Measurements from ENCODE around the gene PAAF1.

PAAF1 gene

GRCh38 chr11:73907191-73907590 is 30.4 kb downstream of the PAAF1 start:
- Histone ChIP-seq H3K18ac (ENCODE audit: low read length) (no peak overlapping the region), H3K36me3 (replicated peaks in 1 of 2; ENCODE audit: control insufficient read depth in 2 of 2, insufficient read depth in 2 of 2, low read length in 2 of 2) (peaks cover 10 to 75% of the 10 kb centered on the region in 2 donors), H3K4ac (ENCODE audit: low read length) (peak overlapping the region; percentile 7), H3K9ac (ENCODE audit: low read depth, low read length, poor library complexity) (no peak overlapping the region), H4K8ac (ENCODE audit: low read depth, low read length) (no peak overlapping the region), H2BK5ac (ENCODE audit: low read length) (no peak overlapping the region), H2BK12ac (ENCODE audit: low read length) (no peak overlapping the region), H3K4me1 (ENCODE audit: control insufficient read depth in 2 of 2, insufficient read depth in 1 of 2, low read depth in 1 of 2, low read length in 2 of 2) (no peaks in the 10 kb centered on the region), H3K9me3 (replicated peaks in 1 of 2; ENCODE audit: control insufficient read depth in 2 of 2, insufficient read depth in 1 of 2, low read depth in 1 of 2, low read length in 2 of 2) (peaks cover 0 to 2% of the 10 kb centered on the region in 2 donors), H3K4me2 (ENCODE audit: insufficient read depth, low read length, poor library complexity, severe bottlenecking) (no peak overlapping the region), H4K91ac (ENCODE audit: low read depth, low read length, poor library complexity) (no peak overlapping the region), H2BK15ac (ENCODE audit: low read length) (no peak overlapping the region), H2AFZ (ENCODE audit: low read length) (no peak overlapping the region), H2AK5ac (ENCODE audit: low read depth, low read length) (no peak overlapping the region), H3K79me1 (ENCODE audit: low read depth, low read length) (no peaks in the 10 kb centered on the region), H3K23ac (ENCODE audit: low read depth, low read length, poor library complexity) (peak overlapping the region; percentile 2), H3K4me3 (ENCODE audit: low read length in 2 of 2) (peak overlapping the region in 1 of 2 donors; percentile 19), H3K14ac (ENCODE audit: low read length) (no peak overlapping the region), H3K27ac (replicated peaks; ENCODE audit: low read length) (no peak overlapping the region), H2BK120ac (ENCODE audit: low read depth, low read length) (no peak overlapping the region), H3K27me3 (ENCODE audit: control insufficient read depth in 3 of 3, insufficient read depth in 3 of 3, low read depth in 1 of 3, low read length in 3 of 3) (no peaks in the 10 kb centered on the region)
- no CpG with 5 or more reads among the region's 4 CpGs for WGBS, 2 donors (ENCODE audit: extremely low coverage in 2 of 2, insufficient read length in 2 of 2, insufficient replicate concordance in 1 of 2)
- no peak for DNase-seq (ENCODE audit: low spot score)

DNA sequence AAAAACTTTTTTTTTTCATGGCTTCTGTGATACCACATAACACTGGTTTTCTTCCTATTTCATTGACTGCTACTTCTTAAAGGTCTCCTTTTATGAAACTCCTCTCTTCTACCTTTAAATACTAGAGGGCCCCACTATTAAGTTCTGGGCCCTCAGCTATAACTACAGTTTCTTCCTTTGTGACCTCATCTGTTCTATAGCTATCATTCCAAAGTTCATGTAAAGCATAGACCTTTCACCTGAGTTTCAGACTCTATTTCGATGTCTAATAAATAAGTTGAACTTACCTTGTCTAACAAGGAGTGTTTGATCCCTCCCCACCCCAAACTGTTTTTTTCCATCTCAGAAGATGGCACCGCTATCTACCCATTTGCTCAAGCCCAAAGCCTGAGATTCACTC is 35.2 kb downstream of the PAAF1 start:
- Histone ChIP-seq H3K27ac (replicated peaks; ENCODE audit: low read length) (no peak overlapping the region), H3K4me1 (ENCODE audit: control insufficient read depth in 2 of 2, insufficient read depth in 1 of 2, low read depth in 1 of 2, low read length in 2 of 2) (no peaks in the 10 kb centered on the region), H3K18ac (ENCODE audit: low read length) (no peak overlapping the region), H3K79me1 (ENCODE audit: low read depth, low read length) (no peaks in the 10 kb centered on the region), H3K36me3 (replicated peaks in 1 of 2; ENCODE audit: control insufficient read depth in 2 of 2, insufficient read depth in 2 of 2, low read length in 2 of 2) (peaks cover 9 to 93% of the 10 kb centered on the region in 2 donors), H2BK120ac (ENCODE audit: low read depth, low read length) (no peak overlapping the region), H3K4ac (ENCODE audit: low read length) (no peak overlapping the region), H3K23ac (ENCODE audit: low read depth, low read length, poor library complexity) (no peak overlapping the region), H2BK15ac (ENCODE audit: low read length) (no peak overlapping the region), H3K9ac (ENCODE audit: low read depth, low read length, poor library complexity) (no peak overlapping the region), H4K8ac (ENCODE audit: low read depth, low read length) (no peak overlapping the region), H4K91ac (ENCODE audit: low read depth, low read length, poor library complexity) (no peak overlapping the region), H3K4me2 (ENCODE audit: insufficient read depth, low read length, poor library complexity, severe bottlenecking) (no peak overlapping the region), H2AFZ (ENCODE audit: low read length) (no peak overlapping the region), H2AK5ac (ENCODE audit: low read depth, low read length) (no peak overlapping the region), H2BK5ac (ENCODE audit: low read length) (no peak overlapping the region), H3K14ac (ENCODE audit: low read length) (no peak overlapping the region), H3K4me3 (ENCODE audit: low read length in 2 of 2) (no peak overlapping the region), H2BK12ac (ENCODE audit: low read length) (no peak overlapping the region), H3K27me3 (ENCODE audit: control insufficient read depth in 3 of 3, insufficient read depth in 3 of 3, low read depth in 1 of 3, low read length in 3 of 3) (no peaks in the 10 kb centered on the region), H3K9me3 (replicated peaks in 1 of 2; ENCODE audit: control insufficient read depth in 2 of 2, insufficient read depth in 1 of 2, low read depth in 1 of 2, low read length in 2 of 2) (peaks cover 0 to 2% of the 10 kb centered on the region in 2 donors)
- no CpG with 5 or more reads among the region's 2 CpGs for WGBS, 2 donors (ENCODE audit: extremely low coverage in 2 of 2, insufficient read length in 2 of 2, insufficient replicate concordance in 1 of 2)
- no peak for DNase-seq (ENCODE audit: low spot score)

DNA sequence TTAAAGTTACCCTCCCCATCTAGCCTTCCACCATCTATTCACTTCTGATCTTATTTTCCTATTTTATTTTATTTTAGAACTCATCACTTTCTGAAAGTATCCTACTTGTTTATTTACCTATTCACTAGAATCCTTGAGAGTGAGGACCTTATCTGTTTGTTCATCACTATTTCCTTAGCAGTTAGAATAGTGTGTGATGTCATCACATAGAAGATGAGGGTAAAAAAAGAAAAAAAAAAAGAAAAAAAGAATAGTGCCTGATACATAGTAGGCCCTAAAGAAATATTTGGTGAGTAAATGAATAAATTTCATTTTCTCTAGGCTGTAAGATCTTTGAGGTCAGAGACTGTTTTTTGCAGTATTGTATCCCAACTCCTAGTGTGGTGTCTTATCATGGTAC is 36.7 kb downstream of the PAAF1 start:
- Histone ChIP-seq H3K14ac (ENCODE audit: low read length) (no peak overlapping the region), H3K18ac (ENCODE audit: low read length) (no peak overlapping the region), H4K91ac (ENCODE audit: low read depth, low read length, poor library complexity) (no peak overlapping the region), H3K9ac (ENCODE audit: low read depth, low read length, poor library complexity) (no peak overlapping the region), H3K23ac (ENCODE audit: low read depth, low read length, poor library complexity) (no peak overlapping the region), H3K9me3 (replicated peaks in 1 of 2; ENCODE audit: control insufficient read depth in 2 of 2, insufficient read depth in 1 of 2, low read depth in 1 of 2, low read length in 2 of 2) (no peaks in the 10 kb centered on the region), H2AFZ (ENCODE audit: low read length) (no peak overlapping the region), H2AK5ac (ENCODE audit: low read depth, low read length) (no peak overlapping the region), H3K4me1 (ENCODE audit: control insufficient read depth in 2 of 2, insufficient read depth in 1 of 2, low read depth in 1 of 2, low read length in 2 of 2) (no peaks in the 10 kb centered on the region), H2BK5ac (ENCODE audit: low read length) (no peak overlapping the region), H3K27ac (replicated peaks; ENCODE audit: low read length) (no peak overlapping the region), H3K4me3 (ENCODE audit: low read length in 2 of 2) (no peak overlapping the region), H3K4me2 (ENCODE audit: insufficient read depth, low read length, poor library complexity, severe bottlenecking) (no peak overlapping the region), H2BK120ac (ENCODE audit: low read depth, low read length) (no peak overlapping the region), H3K27me3 (ENCODE audit: control insufficient read depth in 3 of 3, insufficient read depth in 3 of 3, low read depth in 1 of 3, low read length in 3 of 3) (no peaks in the 10 kb centered on the region), H2BK15ac (ENCODE audit: low read length) (no peak overlapping the region), H4K8ac (ENCODE audit: low read depth, low read length) (no peak overlapping the region), H3K79me1 (ENCODE audit: low read depth, low read length) (no peaks in the 10 kb centered on the region), H2BK12ac (ENCODE audit: low read length) (no peak overlapping the region), H3K4ac (ENCODE audit: low read length) (no peak overlapping the region), H3K36me3 (replicated peaks in 1 of 2; ENCODE audit: control insufficient read depth in 2 of 2, insufficient read depth in 2 of 2, low read length in 2 of 2) (peaks cover 10 to 94% of the 10 kb centered on the region in 2 donors)
- no peak for DNase-seq (ENCODE audit: low spot score)

GRCh38 chr11:73914284-73914683 is 37.5 kb downstream of the PAAF1 start:
- Histone ChIP-seq H3K4me3 (ENCODE audit: low read length in 2 of 2) (no peak overlapping the region), H4K8ac (ENCODE audit: low read depth, low read length) (no peak overlapping the region), H3K27ac (replicated peaks; ENCODE audit: low read length) (no peak overlapping the region), H3K18ac (ENCODE audit: low read length) (no peak overlapping the region), H4K91ac (ENCODE audit: low read depth, low read length, poor library complexity) (no peak overlapping the region), H3K4ac (ENCODE audit: low read length) (no peak overlapping the region), H2AK5ac (ENCODE audit: low read depth, low read length) (no peak overlapping the region), H3K79me1 (ENCODE audit: low read depth, low read length) (no peaks in the 10 kb centered on the region), H2AFZ (ENCODE audit: low read length) (no peak overlapping the region), H3K36me3 (replicated peaks in 1 of 2; ENCODE audit: control insufficient read depth in 2 of 2, insufficient read depth in 2 of 2, low read length in 2 of 2) (peaks cover 15 to 95% of the 10 kb centered on the region in 2 donors), H2BK12ac (ENCODE audit: low read length) (no peak overlapping the region), H2BK15ac (ENCODE audit: low read length) (no peak overlapping the region), H3K27me3 (ENCODE audit: control insufficient read depth in 3 of 3, insufficient read depth in 3 of 3, low read depth in 1 of 3, low read length in 3 of 3) (no peaks in the 10 kb centered on the region), H3K4me1 (ENCODE audit: control insufficient read depth in 2 of 2, insufficient read depth in 1 of 2, low read depth in 1 of 2, low read length in 2 of 2) (no peaks in the 10 kb centered on the region), H3K14ac (ENCODE audit: low read length) (no peak overlapping the region), H2BK120ac (ENCODE audit: low read depth, low read length) (no peak overlapping the region), H3K9ac (ENCODE audit: low read depth, low read length, poor library complexity) (no peak overlapping the region), H2BK5ac (ENCODE audit: low read length) (no peak overlapping the region), H3K9me3 (replicated peaks in 1 of 2; ENCODE audit: control insufficient read depth in 2 of 2, insufficient read depth in 1 of 2, low read depth in 1 of 2, low read length in 2 of 2) (no peaks in the 10 kb centered on the region), H3K4me2 (ENCODE audit: insufficient read depth, low read length, poor library complexity, severe bottlenecking) (no peak overlapping the region), H3K23ac (ENCODE audit: low read depth, low read length, poor library complexity) (no peak overlapping the region)
- DNase-seq (ENCODE audit: low spot score), result no peak
- no CpG with 5 or more reads among the region's 4 CpGs for WGBS, 2 donors (ENCODE audit: extremely low coverage in 2 of 2, insufficient read length in 2 of 2, insufficient replicate concordance in 1 of 2)

Measured in neuronal stem cell (in vitro differentiated cells).